HK-2 (cell line): ENCODE measurements around the gene CCDC159.
"Not testable (repeated sequence)": the region's sequence is repeated elsewhere in the genome, so short reads cannot be mapped to it uniquely, and the experiment has no call there.

Experiments
- DNase-seq: peaks from one replicate; pipeline ENCODE4 v3.0.0-alpha.2; 2018; ENCODE audit not compliant: unreplicated experiment

Gene CCDC159

GRCh38 chr19:11338121-11338520 lies 8.2 kb upstream of the CCDC159 start:
- DNase-seq: no peak

GRCh38 chr19:11338569-11339253 lies 7.6 kb upstream of the CCDC159 start:
- no peak for DNase-seq

GRCh38 chr19:11339254-11340098 lies 6.8 kb upstream of the CCDC159 start, which contains the start of gene RAB3D:
RAB3D (minus strand) TSS chr19:11339657; CDS start chr19:11337399, 2,258 bp downstream.
- DNase-seq: peak; percentile 86

- DNase-seq: not testable (repeated sequence)
These were observed 6.2 kb upstream of the CCDC159 start for GRCh38 chr19:11340099-11340467.

- DNase-seq: no peak
These were observed 3.9 kb upstream of the CCDC159 start for GRCh38 chr19:11342429-11342828.

GRCh38 chr19:11345122-11345803 lies 1.1 kb upstream of the CCDC159 start:
- DNase-seq: no peak

- DNase-seq: no peak
These were observed 1.3 kb downstream of the CCDC159 start for GRCh38 chr19:11347546-11348039.

GRCh38 chr19:11349171-11349570 lies 2.9 kb downstream of the CCDC159 start:
- no peak for DNase-seq

GRCh38 chr19:11354102-11354501 lies 7.8 kb downstream of the CCDC159 start:
- not testable (repeated sequence) for DNase-seq

GRCh38 chr19:11355160-11356073 lies 9.1 kb downstream of the CCDC159 start, which contains the start of gene PLPPR2:
PLPPR2 (plus strand) TSS chr19:11355432; CDS start chr19:11357674, 2,242 bp downstream.
- peak; percentile 85 for DNase-seq

GRCh38 chr19:11356074-11356397 lies 9.7 kb downstream of the CCDC159 start:
- DNase-seq: no peak

- DNase-seq: no peak
These were observed 10.6 kb downstream of the CCDC159 start for GRCh38 chr19:11356676-11357550.

GRCh38 chr19:11359421-11359820 lies 13.1 kb downstream of the CCDC159 start:
- DNase-seq: no peak

- DNase-seq: no peak
These were observed 14.9 kb downstream of the CCDC159 start for GRCh38 chr19:11361037-11361770.

GRCh38 chr19:11361771-11362731 lies 15.7 kb downstream of the CCDC159 start:
- DNase-seq: no peak

- DNase-seq: no peak
These were observed 17.6 kb downstream of the CCDC159 start for GRCh38 chr19:11363881-11364280.

GRCh38 chr19:11364296-11364904 lies 18.1 kb downstream of the CCDC159 start:
- no peak for DNase-seq

GRCh38 chr19:11364935-11365334 lies 18.6 kb downstream of the CCDC159 start:
- DNase-seq: no peak
